ENCODE measurements around the gene OR10G8.
"Not testable (repeated sequence)": the region's sequence is repeated elsewhere in the genome, so short reads cannot be mapped to it uniquely, and the experiment has no call there.

Gene OR10G8

GRCh38 chr11:124026498-124026897, at the start of gene OR10G8:
Gene OR10G8 (plus strand): TSS chr11:124026798. CDS start chr11:124029623, 2,825 bp downstream.
- H3K4me1 Mint-ChIP-seq (ENCODE audit: low read depth): no peaks in the 10 kb centered on the region
- H3K9me3 Mint-ChIP-seq: no peaks in the 10 kb centered on the region
- no peaks in the 10 kb centered on the region for H3K27me3 Mint-ChIP-seq (ENCODE audit: low read depth)
- H3K4me3 Mint-ChIP-seq: no peak within 1 kb of the TSS
- H3K27ac Mint-ChIP-seq: no peak within 1 kb of the TSS
- H3K36me3 Mint-ChIP-seq (ENCODE audit: low read depth): no peaks in the 10 kb centered on the region

DNA sequence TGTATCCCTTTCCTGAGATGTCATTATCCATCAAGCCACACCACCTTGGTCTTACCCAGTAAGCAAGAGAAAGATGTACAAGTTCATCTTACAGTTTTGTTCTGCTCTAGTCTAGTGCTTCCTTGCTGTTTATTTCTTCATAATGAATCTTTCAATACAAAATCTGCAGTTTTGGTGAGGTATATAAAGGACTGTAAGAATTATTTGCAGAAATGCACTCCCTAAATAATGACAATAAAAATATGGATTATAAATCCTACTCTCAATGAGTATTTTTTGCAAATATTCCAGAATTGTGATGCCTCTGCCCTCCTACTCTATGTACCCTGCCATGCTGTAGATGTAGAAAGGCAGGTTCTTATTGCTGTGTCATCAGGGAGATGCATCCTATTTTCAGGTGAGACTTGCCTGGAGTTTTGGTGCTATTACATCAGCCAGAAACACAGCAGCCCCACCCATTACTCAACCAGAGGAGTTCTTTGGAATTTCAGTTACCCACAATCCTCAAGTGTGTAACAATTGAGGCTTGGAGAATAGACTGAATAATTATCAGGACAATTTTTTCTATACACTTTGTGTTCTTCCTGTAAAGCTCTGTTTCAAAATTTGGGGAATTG, 48.8 kb upstream of the OR10G8 start, which contains the start of gene OR10S1:
Gene OR10S1 (minus strand): TSS at position 51 of the 617 bp plus-strand sequence. CDS start 117 bp downstream, outside the sequence.
- H3K27me3 Mint-ChIP-seq (ENCODE audit: low read depth): peaks cover 4% of the 10 kb centered on the region
- H3K27ac Mint-ChIP-seq: no peak within 1 kb of the TSS
- H3K4me3 Mint-ChIP-seq: no peak within 1 kb of the TSS
- peaks cover 9% of the 10 kb centered on the region for H3K9me3 Mint-ChIP-seq
- no peaks in the 10 kb centered on the region for H3K36me3 Mint-ChIP-seq (ENCODE audit: low read depth)
- peaks cover 2% of the 10 kb centered on the region for H3K4me1 Mint-ChIP-seq (ENCODE audit: low read depth)

DNA sequence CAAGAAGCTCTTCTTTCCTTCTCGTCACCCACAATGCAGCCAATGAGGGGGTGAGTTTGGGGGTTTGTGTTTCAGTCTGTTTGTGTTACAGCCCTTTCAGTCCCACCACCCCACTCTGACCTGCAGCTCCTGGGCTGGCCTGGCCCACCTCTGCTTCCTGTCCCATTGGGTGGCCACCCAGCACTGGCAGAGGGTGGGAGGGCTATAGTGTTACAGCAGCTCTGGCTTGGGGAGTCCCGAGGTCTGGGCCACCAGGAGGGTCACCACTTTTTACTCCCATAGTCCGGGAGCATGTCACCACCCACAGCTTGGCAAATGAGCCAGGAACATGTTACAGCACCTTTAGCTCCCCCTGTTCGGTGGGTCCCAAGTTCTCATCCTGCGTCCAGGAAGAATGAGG, 47.3 kb upstream of the OR10G8 start:
- Mint-ChIP-seq H3K27ac (no peak overlapping the region), H3K36me3 (ENCODE audit: low read depth) (no peaks in the 10 kb centered on the region), H3K4me3 (no peak overlapping the region), H3K9me3 (peaks cover 19% of the 10 kb centered on the region), H3K27me3 (ENCODE audit: low read depth) (peaks cover 4% of the 10 kb centered on the region), H3K4me1 (ENCODE audit: low read depth) (peaks cover 2% of the 10 kb centered on the region)

DNA sequence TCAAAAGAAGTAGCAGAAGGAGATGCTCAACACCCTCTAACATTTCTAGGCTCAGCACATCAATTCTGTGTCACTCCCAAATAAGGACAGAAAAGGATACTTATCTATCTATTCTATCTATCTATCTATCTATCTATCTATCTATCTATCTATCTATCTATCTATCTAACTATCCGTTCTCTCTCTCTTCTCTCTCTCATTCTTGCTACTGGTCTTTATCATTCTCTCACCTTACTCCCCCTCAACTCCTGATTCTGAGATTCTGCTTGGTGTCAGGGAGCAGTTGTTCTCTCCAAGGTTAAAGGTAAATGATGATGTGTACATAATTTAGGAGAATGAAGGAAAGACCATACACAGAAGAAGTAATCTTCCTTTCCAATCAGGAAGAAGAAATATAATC, 31.5 kb upstream of the OR10G8 start, which contains the start of gene OR10G6:
Gene OR10G6 (minus strand): TSS at position 43 of the 400 bp plus-strand sequence. CDS start 0 bp downstream, at position 43.
- no peak within 1 kb of the TSS for H3K27ac Mint-ChIP-seq
- H3K4me1 Mint-ChIP-seq (ENCODE audit: low read depth): no peaks in the 10 kb centered on the region
- H3K36me3 Mint-ChIP-seq (ENCODE audit: low read depth): no peaks in the 10 kb centered on the region
- no peaks in the 10 kb centered on the region for H3K27me3 Mint-ChIP-seq (ENCODE audit: low read depth)
- H3K9me3 Mint-ChIP-seq: no peaks in the 10 kb centered on the region
- H3K4me3 Mint-ChIP-seq: no peak within 1 kb of the TSS

DNA sequence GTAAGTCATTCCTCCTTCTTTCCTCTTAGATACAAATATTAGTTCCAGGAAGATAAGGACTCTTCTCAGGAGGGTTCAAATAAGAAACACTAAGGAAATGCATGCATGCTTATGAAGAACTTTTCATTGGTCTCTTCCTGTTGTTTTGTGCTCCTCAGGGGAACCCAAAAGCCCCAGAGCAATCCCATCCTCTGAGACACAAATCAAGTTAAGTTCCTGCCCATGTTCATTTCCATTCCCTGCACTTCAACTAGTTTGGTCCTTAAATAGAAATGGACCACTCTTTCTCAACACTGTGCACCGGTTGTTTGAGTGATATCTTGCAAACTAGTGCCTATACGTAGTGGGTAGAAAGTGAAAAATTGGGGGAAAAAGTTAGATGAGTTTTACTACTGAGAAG, 13.9 kb upstream of the OR10G8 start, which contains the start of gene OR10G4:
Gene OR10G4 (plus strand): TSS at position 301 of the 400 bp plus-strand sequence. CDS start 2,578 bp downstream, outside the sequence.
- no peaks in the 10 kb centered on the region for H3K9me3 Mint-ChIP-seq
- no peaks in the 10 kb centered on the region for H3K36me3 Mint-ChIP-seq (ENCODE audit: low read depth)
- no peak within 1 kb of the TSS for H3K4me3 Mint-ChIP-seq
- no peak within 1 kb of the TSS for H3K27ac Mint-ChIP-seq
- H3K4me1 Mint-ChIP-seq (ENCODE audit: low read depth): no peaks in the 10 kb centered on the region
- H3K27me3 Mint-ChIP-seq (ENCODE audit: low read depth): no peaks in the 10 kb centered on the region

- H3K27ac Mint-ChIP-seq; H3K4me3 Mint-ChIP-seq; H3K4me1 Mint-ChIP-seq (ENCODE audit: low read depth); H3K9me3 Mint-ChIP-seq; H3K27me3 Mint-ChIP-seq (ENCODE audit: low read depth); H3K36me3 Mint-ChIP-seq (ENCODE audit: low read depth): not testable (repeated sequence)
Measured at GRCh38 chr11:124015837-124016236, 10.8 kb upstream of the OR10G8 start.

DNA sequence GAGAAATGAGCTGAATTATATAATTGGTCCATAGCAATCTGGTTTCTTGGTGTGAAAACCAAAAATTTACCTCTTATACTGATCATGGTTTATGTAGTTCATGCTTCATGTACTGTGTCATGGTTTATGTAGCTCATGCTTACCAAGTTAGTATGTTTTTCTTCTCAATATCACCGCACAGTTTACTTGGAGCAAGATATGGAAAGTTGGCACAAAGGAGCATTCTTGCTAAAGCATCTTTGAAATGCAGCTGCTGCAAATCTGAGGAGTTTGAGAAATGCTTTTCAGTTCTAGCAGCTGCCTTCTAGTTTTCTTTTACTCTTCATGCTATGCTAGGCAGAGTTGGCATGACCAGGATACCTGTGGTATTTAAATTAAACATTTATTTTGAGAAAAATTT, 10.1 kb downstream of the OR10G8 start:
- no peak overlapping the region for H3K4me3 Mint-ChIP-seq
- no peaks in the 10 kb centered on the region for H3K9me3 Mint-ChIP-seq
- H3K36me3 Mint-ChIP-seq (ENCODE audit: low read depth): no peaks in the 10 kb centered on the region
- no peaks in the 10 kb centered on the region for H3K4me1 Mint-ChIP-seq (ENCODE audit: low read depth)
- H3K27ac Mint-ChIP-seq: no peak overlapping the region
- peaks cover 3% of the 10 kb centered on the region for H3K27me3 Mint-ChIP-seq (ENCODE audit: low read depth)

DNA sequence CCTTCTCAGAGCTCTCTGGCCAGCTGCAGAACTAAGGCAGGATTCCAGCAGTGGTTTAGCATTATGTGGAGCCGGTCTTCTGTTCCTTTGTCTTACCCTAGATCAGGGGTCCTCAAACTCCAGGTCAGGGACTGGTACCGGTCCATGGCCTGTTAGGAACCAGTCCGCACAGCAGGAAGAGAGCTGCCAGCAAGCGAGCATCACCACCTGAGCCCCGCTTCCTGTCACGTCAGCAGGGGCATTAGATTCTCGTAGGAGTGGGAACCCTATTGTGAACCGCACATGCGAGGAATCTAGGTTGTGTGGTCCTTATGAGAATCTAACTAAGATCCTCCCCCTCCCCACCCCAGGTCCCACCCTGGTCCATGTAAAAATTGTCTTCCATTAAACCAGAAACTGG, 13.0 kb downstream of the OR10G8 start:
- H3K4me1 Mint-ChIP-seq (ENCODE audit: low read depth): no peaks in the 10 kb centered on the region
- no peaks in the 10 kb centered on the region for H3K27me3 Mint-ChIP-seq (ENCODE audit: low read depth)
- H3K36me3 Mint-ChIP-seq (ENCODE audit: low read depth): no peaks in the 10 kb centered on the region
- no peaks in the 10 kb centered on the region for H3K9me3 Mint-ChIP-seq
- no peak overlapping the region for H3K4me3 Mint-ChIP-seq
- no peak overlapping the region for H3K27ac Mint-ChIP-seq

GRCh38 chr11:124041254-124041653, 14.7 kb downstream of the OR10G8 start, which contains the start of gene OR10G7:
Gene OR10G7 (minus strand): TSS chr11:124041325. CDS start chr11:124039001, 2,324 bp downstream.
- H3K36me3 Mint-ChIP-seq (ENCODE audit: low read depth): no peaks in the 10 kb centered on the region
- no peaks in the 10 kb centered on the region for H3K9me3 Mint-ChIP-seq
- H3K27ac Mint-ChIP-seq: no peak within 1 kb of the TSS
- H3K4me1 Mint-ChIP-seq (ENCODE audit: low read depth): no peaks in the 10 kb centered on the region
- H3K27me3 Mint-ChIP-seq (ENCODE audit: low read depth): no peaks in the 10 kb centered on the region
- H3K4me3 Mint-ChIP-seq: no peak within 1 kb of the TSS

DNA sequence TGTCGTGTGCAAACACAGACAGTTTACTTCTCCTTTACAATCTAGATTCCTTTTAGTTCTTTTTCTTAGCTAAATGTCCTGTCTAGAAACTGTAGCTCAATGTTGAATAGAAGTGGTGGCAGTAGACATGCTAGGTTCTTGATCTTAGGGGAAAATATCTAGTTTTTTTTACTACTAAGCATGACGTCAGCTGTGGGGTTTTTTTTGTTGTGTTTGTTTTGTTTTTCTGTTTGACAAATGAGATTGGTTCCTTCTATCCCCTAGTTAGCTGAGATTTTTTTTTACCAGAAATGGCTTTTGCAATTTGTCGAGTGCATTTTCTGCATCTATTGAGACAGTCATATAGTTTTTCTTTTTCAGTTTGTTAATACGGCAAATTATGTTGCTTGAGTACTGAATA, 16.8 kb downstream of the OR10G8 start:
- Mint-ChIP-seq H3K36me3 (ENCODE audit: low read depth) (no peaks in the 10 kb centered on the region), H3K27ac (no peak overlapping the region), H3K4me1 (ENCODE audit: low read depth) (no peaks in the 10 kb centered on the region), H3K27me3 (ENCODE audit: low read depth) (no peaks in the 10 kb centered on the region), H3K4me3 (no peak overlapping the region), H3K9me3 (no peaks in the 10 kb centered on the region)

GRCh38 chr11:124050748-124051147, 24.1 kb downstream of the OR10G8 start:
- Mint-ChIP-seq H3K4me1 (ENCODE audit: low read depth) (no peaks in the 10 kb centered on the region), H3K9me3 (no peaks in the 10 kb centered on the region), H3K36me3 (ENCODE audit: low read depth) (no peaks in the 10 kb centered on the region), H3K4me3 (no peak overlapping the region), H3K27me3 (ENCODE audit: low read depth) (no peaks in the 10 kb centered on the region), H3K27ac (no peak overlapping the region)

- Mint-ChIP-seq H3K9me3 (no peaks in the 10 kb centered on the region), H3K27me3 (ENCODE audit: low read depth) (no peaks in the 10 kb centered on the region), H3K36me3 (ENCODE audit: low read depth) (no peaks in the 10 kb centered on the region), H3K4me1 (ENCODE audit: low read depth) (no peaks in the 10 kb centered on the region), H3K27ac (no peak overlapping the region), H3K4me3 (no peak overlapping the region)
Measured at GRCh38 chr11:124052966-124053365, 26.4 kb downstream of the OR10G8 start.

DNA sequence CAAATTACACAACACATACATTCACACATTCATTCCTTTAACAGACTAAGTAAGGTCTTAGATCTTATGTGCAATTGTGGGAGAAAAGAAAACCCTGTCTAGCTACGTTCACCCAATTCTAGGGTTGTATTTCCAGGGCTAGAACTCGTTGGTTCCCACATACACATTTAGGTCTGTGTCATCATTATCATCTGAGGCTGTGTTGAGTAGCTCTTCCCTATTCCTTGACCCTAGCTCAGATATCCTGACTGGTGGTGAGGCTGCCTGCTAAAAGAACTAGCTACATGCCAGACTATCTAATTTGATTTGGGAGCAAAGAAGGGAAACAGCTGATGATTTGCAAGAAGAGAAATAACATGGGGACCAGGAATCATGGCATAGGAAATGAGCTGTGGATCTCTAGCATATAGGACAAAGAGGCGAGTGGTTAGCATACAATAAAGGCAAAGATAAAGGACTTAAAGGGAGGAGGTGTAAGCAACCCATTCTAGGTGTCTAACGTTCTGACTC, 42.1 kb downstream of the OR10G8 start:
- Mint-ChIP-seq H3K4me1 (ENCODE audit: low read depth) (peaks cover 15% of the 10 kb centered on the region), H3K27ac (no peak overlapping the region), H3K27me3 (ENCODE audit: low read depth) (peaks cover 16% of the 10 kb centered on the region), H3K36me3 (ENCODE audit: low read depth) (no peaks in the 10 kb centered on the region), H3K4me3 (no peak overlapping the region), H3K9me3 (no peaks in the 10 kb centered on the region)

DNA sequence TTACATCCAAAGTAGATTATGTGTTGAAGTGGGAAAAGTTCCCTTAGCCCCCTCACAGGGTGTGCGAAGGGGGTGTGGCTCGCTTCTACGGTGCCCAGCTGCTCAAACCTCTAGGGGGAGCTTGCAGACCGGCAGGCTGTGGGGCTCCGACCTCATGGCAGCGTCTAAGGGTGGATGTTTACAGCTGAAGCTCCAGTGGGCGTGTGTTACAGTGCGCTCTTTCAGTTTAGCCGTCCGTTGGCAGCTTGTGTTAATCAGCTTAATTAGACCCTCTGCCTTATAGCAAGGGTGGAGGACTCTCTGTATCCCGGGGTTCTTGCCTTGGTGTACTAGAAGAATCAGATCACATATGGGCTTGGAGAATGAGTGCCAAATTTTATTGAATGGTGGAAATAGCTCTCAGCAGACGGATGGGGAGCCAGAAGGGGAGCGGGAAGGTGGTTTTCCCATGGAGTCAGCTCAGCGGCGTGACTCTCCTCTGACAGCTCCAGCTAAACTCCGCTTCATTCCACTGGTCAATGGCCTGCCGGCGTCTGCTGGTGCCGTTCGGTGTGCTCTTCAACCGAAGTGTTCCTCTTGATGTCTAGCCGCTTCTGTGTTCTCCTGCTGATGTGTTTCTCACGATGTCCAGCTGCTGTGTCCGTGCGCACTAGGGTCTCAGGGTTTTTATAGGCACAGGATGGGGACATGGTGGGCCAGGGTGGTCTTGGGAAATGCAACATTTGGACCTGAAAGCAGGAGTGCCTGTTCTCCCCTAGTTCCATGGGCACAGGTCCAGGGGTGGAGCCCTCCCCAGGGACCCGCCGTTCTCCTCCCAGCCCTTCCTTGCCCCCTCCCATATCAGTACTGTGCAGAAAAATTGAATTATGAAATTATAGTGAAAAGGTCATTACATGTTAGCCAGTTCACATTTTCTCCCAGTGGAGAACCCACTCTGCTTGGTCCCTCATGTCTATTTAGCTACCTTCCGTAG, 43.1 kb downstream of the OR10G8 start:
- Mint-ChIP-seq H3K9me3 (no peaks in the 10 kb centered on the region), H3K4me1 (ENCODE audit: low read depth) (peaks cover 15% of the 10 kb centered on the region), H3K27ac (no peak overlapping the region), H3K36me3 (ENCODE audit: low read depth) (no peaks in the 10 kb centered on the region), H3K4me3 (no peak overlapping the region), H3K27me3 (ENCODE audit: low read depth) (peaks cover 16% of the 10 kb centered on the region)

Measured in T-helper 1 cell treated with Interleukin-12 subunit alpha and Interleukin-12 subunit beta and Interleukin-4 antibody, amounts not matched to agents 30 μg/mL and 1 μg/mL, for 36 hours (primary cell).